ENCODE measurements around the gene ABHD2.
"Not testable (repeated sequence)": the region's sequence is repeated elsewhere in the genome, so short reads cannot be mapped to it uniquely, and the experiment has no call there.

Gene ABHD2

DNA sequence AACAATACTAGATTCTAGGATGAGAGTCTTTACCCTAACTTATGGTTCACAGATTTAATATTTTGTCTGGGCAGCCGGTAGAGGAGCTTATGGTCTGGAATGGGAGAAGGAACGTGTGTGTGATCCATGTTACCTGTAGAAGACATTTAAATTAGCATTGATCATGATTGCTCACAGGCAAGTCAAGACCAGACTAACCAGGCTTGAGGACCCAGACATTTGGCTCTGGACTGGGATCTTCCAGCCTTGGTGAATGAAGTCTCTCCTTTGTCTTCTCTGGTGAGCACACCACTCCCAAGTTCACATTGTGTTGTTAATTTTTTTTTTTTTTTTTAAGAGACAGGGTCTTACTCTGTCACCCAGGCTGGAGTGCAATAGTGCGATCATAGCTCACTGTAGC lies 11.7 kb downstream of the ABHD2 start:
- DNase-seq: no peak

DNA sequence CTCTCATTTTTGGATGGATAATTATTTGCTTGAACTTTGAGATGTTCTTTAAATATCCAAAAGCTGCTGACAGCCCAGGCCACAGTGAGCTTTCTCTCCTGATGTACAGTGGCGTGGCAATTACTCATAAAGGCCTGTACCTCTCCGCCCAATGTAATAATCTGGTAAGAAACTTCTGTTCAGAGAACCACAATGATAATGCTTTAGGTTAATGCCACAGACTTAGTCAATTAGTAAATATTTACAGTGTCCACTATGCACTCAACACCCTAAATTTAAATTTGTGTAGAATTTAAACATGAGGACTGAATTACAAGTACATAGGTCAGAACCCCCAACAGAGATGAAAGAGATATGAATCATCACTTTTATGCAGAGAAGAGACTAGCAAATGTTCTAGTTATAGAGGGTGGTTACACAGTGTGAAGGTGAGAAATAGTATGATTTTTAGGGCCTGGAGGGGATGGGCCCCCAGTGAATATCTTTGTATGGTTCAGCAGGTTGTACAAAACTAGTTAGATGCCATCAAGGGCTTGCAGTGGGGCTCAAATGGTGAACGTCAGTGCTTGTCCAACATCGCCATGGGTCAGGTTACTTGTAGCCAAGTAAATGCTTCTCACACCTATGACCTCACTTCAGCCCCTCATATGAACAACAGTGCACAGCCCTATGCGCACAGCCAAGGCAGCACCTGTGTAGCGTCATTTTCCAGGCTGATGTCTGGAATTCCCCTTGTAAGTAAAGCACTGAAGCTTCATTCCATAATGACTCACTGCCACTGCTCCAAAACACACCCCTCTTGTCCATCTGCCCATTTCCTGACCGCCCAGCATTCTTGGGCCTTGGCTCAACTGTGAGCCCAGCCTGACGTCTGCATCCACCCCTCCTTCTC lies 13.3 kb downstream of the ABHD2 start:
- DNase-seq: no peak

DNA sequence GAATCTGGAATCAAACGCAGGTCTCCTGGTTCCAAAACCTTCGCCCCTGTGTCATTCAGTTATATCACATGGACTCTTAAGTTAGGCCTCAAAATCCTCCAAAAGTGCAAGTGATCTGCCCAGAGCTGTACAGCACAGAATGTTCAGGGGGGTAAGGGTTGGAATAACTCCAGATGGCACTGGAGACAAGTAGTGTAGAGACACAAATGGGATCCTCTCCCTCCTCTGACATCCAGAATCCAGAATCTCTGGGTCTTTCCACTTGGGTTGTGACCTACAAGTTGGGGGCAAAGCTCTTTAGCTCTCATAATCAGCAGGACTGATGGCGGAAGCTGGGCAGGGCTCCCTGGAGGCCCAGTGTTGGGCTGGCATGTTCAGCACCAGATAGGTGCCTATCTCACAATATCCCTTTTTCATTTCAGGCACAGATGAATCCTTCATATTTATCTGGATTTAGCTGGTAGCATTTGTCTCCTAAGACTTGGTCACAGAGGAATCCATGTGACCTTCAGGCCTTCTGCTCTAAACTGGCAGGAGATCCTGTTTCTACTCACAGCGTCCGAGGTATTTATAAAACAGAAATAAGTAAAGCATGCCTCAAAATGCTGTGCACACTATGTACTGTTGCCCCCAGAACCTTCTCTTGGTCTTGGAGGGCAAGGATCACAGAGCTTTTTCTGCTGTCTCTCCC lies 15.4 kb downstream of the ABHD2 start:
- no peak for DNase-seq

DNA sequence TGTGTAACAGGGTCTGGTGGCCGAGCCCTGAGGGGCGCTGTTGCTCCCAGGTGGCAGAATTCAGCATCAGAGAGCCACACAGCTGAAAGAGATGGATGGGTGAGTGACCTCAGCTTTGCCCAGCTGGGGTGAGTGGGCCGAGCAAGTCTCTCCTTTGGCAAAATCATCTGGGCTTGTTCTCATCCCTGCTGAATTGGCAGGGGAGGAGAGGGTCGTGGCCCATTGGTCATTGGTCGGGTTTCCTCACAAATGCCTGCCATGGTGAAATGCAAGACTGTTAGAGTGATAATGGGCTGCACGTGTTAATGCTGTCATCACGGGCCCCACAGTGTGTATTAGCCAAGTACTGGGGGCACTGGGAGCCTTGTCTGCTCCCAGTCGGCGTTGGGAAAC lies 15.9 kb downstream of the ABHD2 start:
- DNase-seq: no peak

DNA sequence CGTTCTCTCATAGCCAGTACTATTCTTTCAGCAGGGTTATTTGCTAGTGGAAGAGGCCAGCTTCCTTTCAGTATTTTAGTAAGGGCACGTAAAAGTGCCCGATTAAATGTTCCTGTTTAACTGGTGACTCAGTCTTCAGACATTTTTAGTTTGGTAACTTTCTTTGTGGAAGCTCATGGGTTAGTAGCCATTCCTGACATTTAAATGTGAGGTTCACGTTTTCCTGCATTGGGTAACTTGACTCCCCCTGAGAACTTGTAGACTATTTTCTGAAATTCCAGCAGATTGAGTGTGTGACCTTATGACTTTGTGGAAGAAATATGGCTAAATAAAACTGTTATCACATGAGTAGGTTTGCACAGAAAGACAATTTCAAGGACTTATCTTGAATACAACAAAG lies 16.9 kb downstream of the ABHD2 start:
- no peak for DNase-seq

DNA sequence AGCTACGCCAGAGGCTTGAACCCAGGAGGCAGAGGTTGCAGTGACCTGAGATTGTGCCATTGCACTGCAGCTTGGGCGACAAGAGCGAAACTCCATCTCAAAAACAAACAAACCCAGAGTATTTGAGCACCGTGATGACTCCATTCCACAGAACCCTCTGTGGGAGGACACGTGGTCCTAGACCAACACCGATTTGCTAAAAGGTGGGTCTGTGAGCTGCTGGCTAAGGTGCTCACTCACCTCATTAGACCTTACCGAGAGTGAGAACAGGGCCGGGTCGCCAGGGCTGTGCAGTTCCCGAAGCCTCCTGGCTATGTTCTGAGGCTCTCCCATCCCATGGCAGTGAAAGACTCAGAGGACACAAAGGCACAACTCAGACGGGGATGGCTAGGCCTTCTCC lies 17.9 kb downstream of the ABHD2 start:
- DNase-seq: no peak

DNA sequence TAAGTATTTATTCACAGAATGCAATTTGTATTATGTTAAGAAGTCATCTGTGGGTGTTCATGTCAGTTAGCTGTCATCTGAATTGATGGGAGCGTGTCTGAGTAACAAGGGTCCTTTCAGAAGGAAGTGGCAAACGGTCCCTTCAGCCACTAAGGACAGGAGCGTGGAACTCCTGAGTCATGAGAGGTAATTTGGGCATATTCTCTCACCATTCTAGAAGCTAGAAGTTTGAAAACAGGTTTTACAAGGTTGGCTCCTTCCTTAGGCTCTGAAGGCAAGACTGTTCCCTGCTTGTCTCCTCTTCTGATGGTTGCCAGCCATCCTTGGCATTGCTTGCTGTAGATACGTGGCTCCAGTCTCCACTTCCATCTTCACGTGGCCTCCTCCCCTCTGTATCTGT lies 19.7 kb downstream of the ABHD2 start:
- DNase-seq: no peak

DNA sequence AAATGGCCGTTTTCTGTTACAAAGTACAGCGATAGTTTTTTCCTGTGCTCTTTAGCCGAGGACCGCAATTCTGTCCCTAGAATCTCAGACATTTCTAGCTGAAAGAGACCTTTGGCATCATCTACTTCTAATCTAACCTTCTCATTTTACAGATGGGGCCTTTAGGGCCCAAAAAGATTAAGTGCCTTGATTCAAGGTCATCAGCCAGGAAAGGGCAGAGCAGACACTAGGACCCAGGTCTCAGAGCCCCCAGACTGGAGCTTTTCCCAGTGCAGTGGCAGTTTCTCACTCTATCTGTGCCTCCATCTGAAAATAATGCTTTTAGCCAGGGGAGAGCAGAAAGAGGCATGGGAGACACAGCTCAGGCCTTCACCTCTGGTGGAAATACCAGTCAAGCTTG lies 20.6 kb downstream of the ABHD2 start:
- no peak for DNase-seq

DNA sequence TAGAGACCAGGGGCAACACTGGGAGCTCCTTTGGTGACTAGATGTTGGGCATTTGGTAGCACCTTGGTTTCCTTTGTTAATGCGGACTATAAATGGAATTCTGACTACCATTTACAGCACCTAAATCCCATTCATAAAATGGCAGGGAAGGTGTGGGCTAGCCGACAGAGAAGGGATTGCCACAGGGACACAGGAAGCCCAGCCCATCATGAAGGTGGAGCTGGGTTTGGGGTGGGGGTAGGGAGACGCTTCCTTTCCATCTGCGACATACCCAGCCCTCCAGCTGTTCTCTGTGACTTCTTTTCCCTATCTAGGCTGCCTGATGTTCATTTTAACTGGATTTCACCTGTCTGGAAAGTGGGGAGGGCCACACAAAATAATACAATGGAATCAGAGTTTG lies 21.0 kb downstream of the ABHD2 start:
- DNase-seq: no peak

DNA sequence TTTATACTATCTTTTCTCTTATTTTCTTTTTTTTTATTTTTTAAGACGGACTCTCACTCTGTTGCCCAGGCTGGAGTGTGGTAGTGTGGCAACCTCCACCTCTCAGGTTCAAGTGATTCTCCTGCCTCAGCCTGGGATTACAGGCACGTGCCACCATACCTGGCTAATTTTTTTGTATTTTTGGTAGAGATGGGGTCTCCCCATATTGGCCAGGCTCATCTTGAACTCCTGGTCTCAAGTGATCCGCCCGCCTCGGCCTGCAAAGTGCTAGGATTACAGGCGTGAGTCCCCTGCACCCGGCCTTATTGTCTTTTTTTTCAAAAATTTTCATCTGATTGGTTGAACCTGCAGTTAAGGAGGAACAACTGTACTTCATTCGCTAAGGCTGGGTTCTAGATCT lies 21.8 kb downstream of the ABHD2 start:
- no peak for DNase-seq

DNA sequence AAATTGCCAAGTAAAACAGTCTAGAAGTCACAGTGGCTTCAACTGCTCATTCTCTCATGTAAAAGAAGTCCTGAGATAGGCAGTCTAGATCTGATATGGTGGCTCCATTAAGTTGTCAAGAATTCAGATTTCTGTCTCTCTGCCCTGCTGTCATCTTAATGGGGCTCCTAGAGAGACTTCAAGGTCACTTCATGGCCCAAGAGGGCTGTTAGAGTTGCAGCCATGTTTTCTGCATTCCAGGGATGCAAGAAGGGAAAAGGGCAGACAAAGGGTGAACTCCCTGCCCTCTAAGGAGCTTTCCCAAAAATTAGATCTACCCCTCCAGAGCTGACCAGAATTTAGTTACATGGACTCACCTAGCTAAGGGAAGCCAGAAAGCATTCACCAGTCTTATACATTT lies 23.1 kb downstream of the ABHD2 start:
- DNase-seq: no peak

DNA sequence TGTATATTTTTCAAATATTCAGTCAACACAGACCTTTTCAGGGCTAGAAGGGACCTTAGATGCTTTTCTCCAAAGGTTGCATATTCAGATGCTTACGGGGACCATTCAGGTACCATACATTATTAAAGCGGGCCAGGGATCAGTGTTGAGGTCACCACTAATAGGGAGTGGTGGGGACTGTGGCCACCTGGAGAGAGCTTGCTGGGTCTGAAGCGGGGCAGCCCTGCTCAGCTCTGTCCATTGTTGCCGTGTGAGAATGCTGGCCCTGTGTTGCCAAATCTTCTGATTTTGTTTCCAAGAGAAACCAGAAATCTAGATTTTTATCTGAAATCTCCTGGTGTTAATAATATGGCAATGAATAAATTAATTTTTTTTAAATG lies 23.7 kb downstream of the ABHD2 start:
- no peak for DNase-seq

DNA sequence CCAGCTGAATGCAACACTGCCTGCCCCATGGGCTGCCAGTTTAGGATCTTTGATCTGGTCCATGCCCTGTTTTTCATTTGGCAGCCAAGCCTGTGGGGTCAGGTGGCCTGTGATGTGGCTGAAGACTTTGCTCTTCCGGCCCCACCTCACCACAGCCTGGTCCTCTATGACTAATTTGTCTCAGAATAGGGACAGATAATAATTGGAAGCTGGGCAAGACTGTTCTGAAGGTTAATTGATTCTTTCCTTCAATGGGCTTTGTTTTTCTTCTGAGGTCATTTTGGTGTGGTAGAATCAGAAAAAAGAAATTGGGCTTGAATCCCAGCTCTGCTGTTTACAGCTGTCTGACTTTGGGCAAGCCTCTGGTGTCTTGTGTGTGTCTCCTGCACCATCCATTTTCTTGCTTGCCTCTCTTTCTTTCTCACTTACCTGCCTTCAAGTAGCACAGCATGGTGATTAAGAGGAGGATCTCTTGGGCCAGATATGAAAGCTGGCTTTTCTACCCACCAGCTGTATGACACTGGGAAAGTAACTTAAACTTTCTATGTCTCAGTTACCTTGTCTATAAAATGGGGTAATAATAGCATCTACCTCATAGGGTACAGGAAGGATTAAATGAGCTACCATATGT lies 24.2 kb downstream of the ABHD2 start:
- no peak for DNase-seq

DNA sequence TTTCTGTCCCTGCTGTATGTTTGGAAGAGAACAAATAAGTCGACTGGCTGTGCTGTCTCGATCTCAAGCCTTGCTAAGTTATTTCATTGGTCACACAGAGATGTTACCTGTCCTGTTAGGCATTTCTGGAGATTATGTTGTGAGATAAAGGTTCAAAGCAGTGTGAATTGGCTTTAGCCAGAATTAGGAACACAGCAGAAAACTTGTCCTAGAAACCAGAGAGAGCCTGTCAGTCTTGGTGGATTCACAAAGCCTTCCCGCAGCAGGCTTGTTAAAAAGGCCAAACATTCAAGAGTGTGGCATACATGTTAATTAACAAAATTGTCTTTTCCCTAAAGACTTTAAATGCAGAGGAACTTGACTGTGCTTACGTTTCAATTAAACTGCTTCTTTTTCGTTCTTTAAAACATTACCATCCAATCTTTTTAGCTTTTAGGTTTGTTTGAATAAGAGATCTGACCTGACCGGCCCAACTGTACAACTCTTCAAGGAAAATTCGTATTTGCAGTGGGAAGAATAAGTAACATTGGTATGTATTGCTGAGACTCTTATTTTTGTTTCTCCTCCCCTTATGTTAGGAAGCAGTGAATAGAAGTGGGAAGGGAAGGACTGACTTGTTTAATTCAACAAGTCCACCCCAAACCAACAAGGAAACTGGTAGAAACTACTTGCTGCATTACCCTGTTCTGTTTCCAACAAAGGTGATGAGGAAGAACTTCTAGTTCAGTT lies 25.2 kb downstream of the ABHD2 start:
- no peak for DNase-seq

DNA sequence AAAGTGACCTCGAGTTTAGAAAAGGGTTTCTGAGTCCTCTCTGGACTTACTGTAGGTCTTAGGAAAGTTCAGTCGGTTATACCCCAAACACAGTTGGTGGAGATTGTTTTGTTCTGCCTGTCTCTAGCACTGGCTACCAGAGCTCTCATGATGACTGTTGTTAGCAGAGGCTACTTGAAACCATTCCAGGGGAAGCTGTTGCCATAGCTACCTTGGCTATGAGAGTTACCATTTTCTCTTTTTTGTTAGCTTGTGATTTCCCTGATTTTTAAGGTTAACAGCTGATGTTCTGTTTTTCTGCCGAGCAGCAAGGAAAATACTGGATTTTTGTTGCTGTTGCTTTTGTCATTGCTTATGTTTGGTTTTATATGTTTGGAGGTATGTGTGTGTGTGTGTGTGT lies 26.7 kb downstream of the ABHD2 start:
- DNase-seq: no peak

DNA sequence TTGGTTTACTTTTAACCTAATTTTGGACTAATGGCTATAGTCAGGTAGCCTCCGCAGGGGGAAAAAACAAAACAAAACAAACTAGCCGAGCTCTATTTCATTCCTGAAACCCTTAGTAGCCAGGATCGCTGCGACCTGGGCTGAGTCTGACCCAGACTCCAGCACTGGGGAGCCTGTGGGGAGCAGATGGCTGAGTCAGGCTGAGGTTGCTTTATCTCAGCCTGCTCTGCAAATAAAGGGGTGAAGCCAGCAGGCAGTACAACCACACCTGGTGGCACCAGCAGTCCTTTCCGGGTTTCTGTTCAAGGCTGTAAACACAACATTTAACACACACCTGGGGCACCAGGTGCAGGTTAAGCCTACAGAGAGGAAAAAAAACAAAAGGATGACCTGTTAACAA lies 27.3 kb downstream of the ABHD2 start:
- no peak for DNase-seq

DNA sequence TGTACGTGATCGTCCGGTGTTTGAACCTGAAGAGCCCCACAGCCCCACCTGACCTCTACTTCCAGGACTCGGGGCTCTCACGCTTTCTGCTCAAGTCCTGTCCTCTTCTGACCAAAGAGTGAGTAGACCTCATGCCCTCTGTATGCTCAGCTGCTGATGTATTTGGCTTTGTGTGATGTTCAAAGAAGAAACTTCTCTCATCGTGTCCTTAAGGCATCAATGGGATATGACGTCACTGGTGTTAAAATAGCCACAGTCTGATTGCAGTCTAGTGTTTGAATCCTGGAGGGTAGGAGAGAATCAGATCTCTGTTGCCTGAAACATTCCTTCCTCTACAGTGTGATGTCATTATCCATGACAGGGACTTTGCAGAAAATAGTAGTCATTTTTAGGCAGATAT lies 28.1 kb downstream of the ABHD2 start:
- no peak for DNase-seq

DNA sequence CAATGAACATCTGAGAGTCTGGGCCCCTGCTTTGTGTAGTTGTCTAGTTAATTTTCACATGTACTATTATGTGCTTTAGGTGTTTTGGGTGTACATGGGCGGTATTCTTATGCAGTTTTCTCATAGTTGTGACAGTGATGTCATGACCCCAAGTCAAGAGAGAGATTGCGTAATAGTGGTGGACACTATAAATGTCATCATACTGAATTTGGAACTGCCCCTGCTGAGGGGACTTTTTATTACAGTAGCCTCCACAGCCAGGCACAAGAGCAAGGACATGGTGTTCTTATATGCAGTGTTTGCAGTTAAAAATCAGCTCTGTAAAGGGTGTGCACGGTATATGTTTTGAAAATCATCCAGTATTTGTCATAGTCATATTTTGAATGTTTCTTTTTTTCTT lies 29.5 kb downstream of the ABHD2 start:
- DNase-seq: no peak

DNA sequence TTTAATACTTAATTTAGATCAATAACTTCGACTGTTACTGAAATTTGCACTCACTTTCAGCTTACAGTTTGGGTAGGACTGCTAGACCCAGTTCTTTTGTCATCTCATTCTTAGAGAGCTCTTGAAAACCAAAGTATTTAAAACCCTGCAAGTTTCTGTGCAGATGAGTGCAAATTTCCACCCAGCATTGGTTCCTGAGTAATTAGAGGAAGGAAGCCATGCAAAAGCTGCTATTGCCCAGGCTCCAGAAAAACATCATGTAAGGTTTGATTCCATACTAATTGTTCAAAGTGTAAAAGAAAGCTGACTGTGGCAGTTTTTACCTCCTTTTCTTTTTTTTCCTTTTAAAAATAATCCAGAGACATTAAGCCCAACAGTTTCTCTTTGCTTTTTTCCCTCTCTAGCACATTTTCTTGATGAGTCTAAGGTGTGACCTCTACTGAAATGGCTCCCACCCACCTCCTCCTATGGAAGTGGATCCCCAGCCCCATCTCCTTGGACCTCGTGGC lies 30.3 kb downstream of the ABHD2 start:
- no peak for DNase-seq

DNA sequence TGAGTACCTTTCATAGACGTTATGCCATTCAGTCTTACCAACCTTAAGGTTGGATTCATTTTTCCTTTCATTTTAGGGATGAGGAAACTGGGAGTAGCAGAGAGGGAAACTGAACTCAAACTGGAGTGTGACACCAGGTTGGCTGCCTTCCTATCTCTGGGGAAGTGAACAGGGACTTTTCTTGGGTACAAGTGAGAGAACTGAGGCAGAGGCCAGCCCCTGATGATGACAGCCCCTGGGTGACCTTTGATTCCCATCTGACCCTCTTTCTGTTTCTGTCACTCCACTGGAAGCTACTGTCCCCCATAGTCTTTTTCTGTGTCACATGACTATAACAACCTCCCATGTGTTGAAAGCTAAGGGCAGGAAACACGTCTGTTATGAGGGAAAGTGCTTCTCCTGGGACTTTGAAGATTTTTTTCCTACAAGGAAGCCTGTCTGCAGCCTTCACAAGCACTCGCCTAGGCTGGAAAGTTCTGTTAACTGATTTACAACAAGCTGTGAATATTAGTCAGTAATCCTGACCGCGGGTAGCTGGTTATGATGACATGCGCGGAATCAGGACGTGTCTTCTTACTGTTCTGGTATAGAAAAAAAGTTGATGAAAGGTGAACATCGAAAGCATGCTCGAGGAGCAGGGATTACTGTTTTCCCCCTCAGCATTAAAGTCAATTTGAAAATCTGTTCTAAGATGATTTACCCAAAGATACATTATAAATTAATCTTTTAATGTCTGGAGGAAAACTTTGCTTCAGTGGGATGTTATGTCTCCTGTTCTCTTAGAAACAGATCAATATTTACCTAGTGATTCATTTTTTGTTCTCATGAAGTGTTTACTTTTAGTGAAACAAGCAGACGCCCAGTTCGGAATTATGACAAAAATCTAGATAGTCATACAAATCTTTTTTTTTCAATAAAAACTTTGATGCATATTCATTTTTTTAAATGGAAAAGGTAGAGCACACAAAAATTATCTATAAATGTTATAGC lies 31.5 kb downstream of the ABHD2 start:
- DNase-seq: no peak

DNA sequence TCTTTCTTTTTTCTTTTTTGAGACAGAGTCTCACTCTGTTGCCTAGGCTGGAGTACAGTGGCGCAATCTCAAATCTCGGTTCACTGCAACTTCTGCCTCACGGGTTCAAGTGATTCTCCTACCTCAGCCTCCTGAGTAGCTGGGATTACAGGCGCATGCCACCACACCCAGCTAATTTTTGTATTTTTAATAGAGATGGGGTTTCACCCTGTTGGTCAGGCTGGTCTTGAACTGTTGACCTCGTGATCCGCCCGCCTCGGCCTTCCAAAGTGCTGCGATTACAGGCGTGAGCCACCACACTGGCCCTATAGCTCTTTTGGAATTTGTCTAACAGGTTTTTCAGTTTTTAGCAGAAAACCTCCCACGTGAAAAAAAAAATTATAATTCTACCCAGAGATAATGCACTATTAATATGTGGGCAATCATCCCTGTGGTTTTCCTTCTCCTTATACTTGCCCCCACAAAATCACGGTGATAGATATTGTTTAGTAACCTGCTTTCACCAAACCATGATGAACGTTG lies 32.3 kb downstream of the ABHD2 start:
- not testable (repeated sequence) for DNase-seq

DNA sequence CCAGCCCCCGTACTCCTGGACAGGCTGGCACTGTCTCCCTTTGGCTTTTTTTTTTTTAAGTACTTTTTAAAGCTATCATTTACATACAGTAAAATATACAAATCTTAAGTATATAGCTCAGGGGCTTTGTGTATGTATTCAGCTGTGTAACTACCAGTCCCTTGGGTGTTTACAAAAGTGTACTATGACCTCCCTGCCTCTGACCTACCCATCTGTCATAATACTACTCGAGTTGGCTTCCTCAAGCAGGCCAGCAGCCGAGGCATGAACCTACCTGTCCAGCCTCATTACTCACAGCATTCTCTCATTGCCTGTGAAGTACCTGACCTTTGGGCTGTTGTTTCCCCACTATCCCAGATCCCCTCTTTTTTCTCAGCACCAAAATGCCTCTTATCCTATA lies 33.2 kb downstream of the ABHD2 start:
- no peak for DNase-seq
